ENCODE results near the gene ESYT1.

- no peak for TF ChIP-seq CTCF (IDR thresholded peaks at IDR 0.05)
- no peak for TF ChIP-seq POLR2A (IDR thresholded peaks at IDR 0.05)
Observed at GRCh38 chr12:56141946-56142784, 14.1 kb downstream of the ESYT1 start.

Data from Peyer's patch (tissue), 4 donors.